DOHH2 (cell line): ENCODE results near the gene ARID3B.

Experiments
- CTCF ChIP-seq: fragments of 200-600 bp; sonication (generic); IDR thresholded peaks from one replicate; pipeline ENCODE4 v1.5.1; 2014; ENCODE audit warnings: antibody characterized with exemption, mild to moderate bottlenecking, low read depth, low read length; ENCODE audit not compliant: poor library complexity, severe bottlenecking
- EZH2phosphoT487 ChIP-seq: fragments of 200-600 bp; sonication (generic); IDR thresholded peaks from 2 replicates; pipeline ENCODE4 v1.6.1; 2017; ENCODE audit warnings: borderline replicate concordance, mild to moderate bottlenecking, antibody characterized with exemption, low read length, moderate library complexity, mixed read lengths

DNA sequence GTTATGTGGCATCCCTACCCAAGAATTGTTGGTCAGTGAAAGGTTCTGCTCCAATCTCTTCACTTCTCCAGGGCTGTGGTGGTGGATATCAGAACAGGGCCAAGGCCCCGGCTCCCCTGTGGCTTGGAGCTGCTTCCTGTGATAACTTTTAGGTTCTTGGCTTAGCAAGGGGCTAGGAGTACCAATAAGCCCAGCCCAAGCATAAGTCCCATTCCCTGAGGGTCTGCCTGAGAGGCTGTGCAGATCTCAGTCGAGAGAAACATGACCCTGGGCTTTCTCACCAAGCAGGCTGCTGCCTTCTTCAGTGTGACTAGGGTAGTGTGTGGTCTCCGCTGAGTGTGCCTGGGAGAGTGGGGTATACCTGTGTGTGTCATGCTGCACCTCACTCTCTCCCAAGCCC, 81.7 kb downstream of the ARID3B start:
- TF ChIP-seq CTCF (no peak), EZH2phosphoT487 (no peak)
